Erythroblast (primary cell): ENCODE data around the gene ARMH2.

ENCODE experiments used
- GATA1 ChIP-seq: IDR thresholded peaks from 2 replicates; pipeline ENCODE4 v1.6.1; 2011; ENCODE audit warnings: low read depth, mild to moderate bottlenecking, control low read depth, low read length, moderate library complexity
- POLR2A ChIP-seq: IDR thresholded peaks from 2 replicates; pipeline ENCODE4 v1.6.1; 2011; ENCODE audit warnings: mild to moderate bottlenecking, low read length

DNA sequence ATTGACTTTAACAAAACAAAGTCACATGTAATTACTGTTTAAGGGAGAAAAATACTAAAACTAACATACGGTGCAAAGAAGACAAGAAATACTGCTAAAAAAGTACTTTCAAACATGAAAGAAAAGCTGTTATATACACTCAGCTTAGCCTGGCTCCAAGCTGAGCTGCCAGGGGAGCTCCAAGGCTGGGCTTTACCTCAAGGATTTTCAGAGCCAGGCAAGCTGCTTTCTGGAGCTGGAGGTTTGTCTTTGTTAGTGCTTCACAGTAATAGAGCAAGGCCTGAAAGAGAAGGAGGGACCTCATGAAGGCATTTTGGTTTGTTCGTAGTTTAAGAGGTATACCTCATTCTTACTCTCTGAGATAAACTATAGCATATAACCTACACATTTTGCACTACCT is 19.6 kb upstream of the ARMH2 start:
- no peak for TF ChIP-seq POLR2A
- no peak for TF ChIP-seq GATA1
